ENCODE data around the gene BEND5. TPM values are rescaled to one million over a fixed set of nuclear protein-coding genes. Genes with fewer than 3 reads are reported as not detected.

Gene BEND5
- polyA plus RNA-seq, 1 experiment = not detected

DNA sequence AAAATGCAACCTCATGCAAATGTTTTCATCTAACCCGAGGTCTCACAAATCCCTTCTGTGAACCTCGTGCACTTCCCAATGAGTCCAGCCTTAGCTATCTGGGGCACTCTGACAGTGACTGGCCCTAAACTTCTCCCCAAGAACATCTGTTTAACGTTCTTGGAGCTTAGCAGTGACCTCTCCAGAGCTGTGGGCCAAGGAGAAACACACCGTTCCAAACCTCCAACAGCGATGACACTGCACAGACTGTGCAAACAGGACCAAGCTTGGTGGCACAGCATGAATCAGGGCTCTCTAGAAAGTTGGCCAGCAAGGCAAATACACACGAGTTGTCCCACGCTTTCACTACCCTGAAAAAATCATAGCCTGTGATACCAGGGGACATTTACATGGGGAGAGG, 15.8 kb downstream of the BEND5 start:
- H3K4me3 ChIP-seq (ENCODE audit: low read depth, low read length) = no peak overlapping the region
- no peak for DNase-seq (ENCODE audit: low read depth)
- TF ChIP-seq, protein P1, sequence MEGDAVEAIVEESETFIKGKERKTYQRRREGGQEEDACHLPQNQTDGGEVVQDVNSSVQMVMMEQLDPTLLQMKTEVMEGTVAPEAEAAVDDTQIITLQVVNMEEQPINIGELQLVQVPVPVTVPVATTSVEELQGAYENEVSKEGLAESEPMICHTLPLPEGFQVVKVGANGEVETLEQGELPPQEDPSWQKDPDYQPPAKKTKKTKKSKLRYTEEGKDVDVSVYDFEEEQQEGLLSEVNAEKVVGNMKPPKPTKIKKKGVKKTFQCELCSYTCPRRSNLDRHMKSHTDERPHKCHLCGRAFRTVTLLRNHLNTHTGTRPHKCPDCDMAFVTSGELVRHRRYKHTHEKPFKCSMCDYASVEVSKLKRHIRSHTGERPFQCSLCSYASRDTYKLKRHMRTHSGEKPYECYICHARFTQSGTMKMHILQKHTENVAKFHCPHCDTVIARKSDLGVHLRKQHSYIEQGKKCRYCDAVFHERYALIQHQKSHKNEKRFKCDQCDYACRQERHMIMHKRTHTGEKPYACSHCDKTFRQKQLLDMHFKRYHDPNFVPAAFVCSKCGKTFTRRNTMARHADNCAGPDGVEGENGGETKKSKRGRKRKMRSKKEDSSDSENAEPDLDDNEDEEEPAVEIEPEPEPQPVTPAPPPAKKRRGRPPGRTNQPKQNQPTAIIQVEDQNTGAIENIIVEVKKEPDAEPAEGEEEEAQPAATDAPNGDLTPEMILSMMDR (IDR thresholded peaks at IDR 0.05; ENCODE audit: insufficient read depth, low read depth, low read length) = no peak
- ChIA-PET CTCF (no interaction called here), POLR2A (no interaction called here)
- H3K36me3 ChIP-seq (ENCODE audit: control insufficient read depth, insufficient read depth, low read length) = no peaks in the 10 kb centered on the region
- H3K27me3 ChIP-seq (ENCODE audit: control insufficient read depth, insufficient read depth, low read length) = no peaks in the 10 kb centered on the region

DNA sequence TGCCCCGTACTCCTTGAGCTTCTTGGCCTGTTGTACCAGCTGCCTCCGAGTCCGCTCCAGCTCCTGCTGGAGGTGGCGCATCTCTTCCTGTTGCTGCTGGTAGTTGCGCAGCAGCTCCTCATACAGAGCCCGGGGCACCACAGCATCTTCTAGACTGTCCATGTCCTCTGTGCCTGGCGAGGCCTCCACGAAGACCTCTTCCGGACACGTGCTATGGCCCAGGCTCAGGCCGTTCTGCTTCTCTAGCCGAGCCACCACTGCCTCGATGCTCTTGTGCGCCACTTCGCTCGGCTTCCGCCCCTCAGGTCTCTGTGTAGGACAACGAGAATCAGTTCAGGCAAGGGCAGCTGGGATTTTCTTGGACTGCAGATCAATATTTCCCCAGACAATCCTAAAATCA, 17.7 kb downstream of the BEND5 start:
- no peaks in the 10 kb centered on the region for H3K36me3 ChIP-seq (ENCODE audit: control insufficient read depth, insufficient read depth, low read length)
- POLR2A ChIA-PET = no interaction called here
- no peak for DNase-seq (ENCODE audit: low read depth)
- H3K4me3 ChIP-seq (ENCODE audit: low read depth, low read length) = no peak overlapping the region
- TF ChIP-seq, protein P1 (IDR thresholded peaks at IDR 0.05; ENCODE audit: insufficient read depth, low read depth, low read length) = no peak
- H3K27me3 ChIP-seq (ENCODE audit: control insufficient read depth, insufficient read depth, low read length) = no peaks in the 10 kb centered on the region
- CTCF ChIA-PET = no interaction called here

DNA sequence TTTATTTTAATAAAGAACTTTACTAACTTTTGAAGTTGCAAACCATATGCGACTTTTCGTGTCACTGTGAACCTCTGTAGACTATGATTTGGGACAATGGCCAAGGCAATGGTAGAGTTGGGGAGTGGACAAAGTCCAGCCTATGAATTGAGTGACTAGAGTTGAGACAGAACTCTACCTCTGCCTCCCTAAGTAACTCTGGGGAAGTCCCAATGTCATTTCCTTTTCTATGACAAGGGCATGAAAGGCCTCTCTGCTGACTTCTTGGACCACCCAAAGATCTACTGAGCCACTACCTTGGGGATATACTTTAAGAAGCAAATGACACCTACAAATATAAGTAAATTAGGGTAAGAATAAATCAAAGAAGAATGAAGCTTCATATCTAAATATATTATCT, 19.3 kb downstream of the BEND5 start:
- H3K27me3 ChIP-seq (ENCODE audit: control insufficient read depth, insufficient read depth, low read length) = no peaks in the 10 kb centered on the region
- H3K36me3 ChIP-seq (ENCODE audit: control insufficient read depth, insufficient read depth, low read length) = no peaks in the 10 kb centered on the region
- no peak overlapping the region for H3K4me3 ChIP-seq (ENCODE audit: low read depth, low read length)
- CTCF ChIA-PET = no interaction called here
- TF ChIP-seq, protein P1 (IDR thresholded peaks at IDR 0.05; ENCODE audit: insufficient read depth, low read depth, low read length) = no peak
- POLR2A ChIA-PET = no interaction called here
- no peak for DNase-seq (ENCODE audit: low read depth)

DNA sequence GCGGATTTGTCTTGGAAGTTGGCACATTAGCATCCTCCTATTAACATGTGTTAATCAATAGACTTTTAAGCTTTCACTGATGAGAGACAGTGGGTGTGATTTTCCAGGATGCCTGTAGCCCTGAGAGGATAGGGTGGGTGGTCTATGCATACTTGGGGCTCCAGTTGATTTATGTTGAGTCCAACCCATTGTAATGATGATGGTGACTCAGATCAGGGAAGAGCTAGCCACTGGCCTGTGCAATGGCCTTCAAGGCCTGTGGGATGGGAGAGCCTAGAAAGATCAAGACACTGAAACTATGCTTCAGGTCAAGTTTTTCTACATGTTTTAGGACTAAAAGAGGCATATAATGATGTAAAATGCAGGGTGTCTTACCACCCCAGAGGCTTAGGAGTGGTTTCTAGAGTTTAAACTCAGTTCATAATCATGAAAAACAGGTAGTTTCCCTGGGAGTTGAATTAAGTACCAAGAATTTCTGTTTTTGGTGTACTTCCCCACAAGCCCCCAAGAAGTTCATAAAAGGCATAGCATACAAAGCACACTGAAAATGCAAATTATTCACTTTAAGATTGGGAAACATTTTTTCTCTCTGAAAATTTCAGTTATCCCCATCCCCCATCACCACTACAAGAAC, 19.9 kb downstream of the BEND5 start:
- no peak for DNase-seq (ENCODE audit: low read depth)
- H3K36me3 ChIP-seq (ENCODE audit: control insufficient read depth, insufficient read depth, low read length) = no peaks in the 10 kb centered on the region
- CTCF ChIA-PET = no interaction called here
- no peak overlapping the region for H3K4me3 ChIP-seq (ENCODE audit: low read depth, low read length)
- POLR2A ChIA-PET = no interaction called here
- TF ChIP-seq, protein P1 (IDR thresholded peaks at IDR 0.05; ENCODE audit: insufficient read depth, low read depth, low read length) = no peak
- no peaks in the 10 kb centered on the region for H3K27me3 ChIP-seq (ENCODE audit: control insufficient read depth, insufficient read depth, low read length)

DNA sequence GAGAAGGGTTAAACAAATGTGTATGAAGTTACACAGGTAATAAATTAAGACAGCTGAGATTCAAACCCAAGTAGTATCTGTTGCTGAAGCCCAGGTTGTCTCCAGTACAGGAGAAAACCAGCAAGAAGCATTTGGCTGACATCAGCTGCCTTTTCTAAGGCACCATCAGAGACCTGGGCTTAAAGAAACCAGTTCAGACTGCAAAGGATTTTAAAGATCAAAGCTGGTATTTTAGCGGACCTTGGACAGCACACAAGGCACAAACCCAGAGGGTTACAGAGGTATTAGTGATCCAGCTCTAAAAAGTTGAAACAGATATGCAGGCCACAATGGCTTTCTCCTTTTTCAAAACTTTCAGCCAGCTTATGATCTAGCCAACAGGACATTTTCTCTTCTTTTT, 23.4 kb downstream of the BEND5 start:
- Histone ChIP-seq H3K27me3 (ENCODE audit: control insufficient read depth, insufficient read depth, low read length) (no peaks in the 10 kb centered on the region), H3K4me3 (ENCODE audit: low read depth, low read length) (no peak overlapping the region), H3K36me3 (ENCODE audit: control insufficient read depth, insufficient read depth, low read length) (no peaks in the 10 kb centered on the region)
- ChIA-PET POLR2A (no interaction called here), CTCF (no interaction called here)
- DNase-seq (ENCODE audit: low read depth) = no peak
- TF ChIP-seq, protein P1 (IDR thresholded peaks at IDR 0.05; ENCODE audit: insufficient read depth, low read depth, low read length) = no peak
